Lung (tissue), 12 donors: ENCODE data around the gene IFNLR1. TPM values are rescaled to one million over a fixed set of nuclear protein-coding genes. Genes with fewer than 3 reads are reported as not detected.

Experiments
- ATAC-seq: fragments of 200-7000 bp; cut with Tn5 transposase; one replicate; pipeline ENCODE4 v1.9.1; 2020; ENCODE audit warnings: moderate number of reproducible peaks; ENCODE audit not compliant: insufficient read depth, low FRiP score
- DNase-seq, 3 donors: peaks; one replicate each; pipeline ENCODE4 v3.0.0-alpha.2; 2013 to 2017
- H3K27ac ChIP-seq, 2 donors: one replicate each; pipeline ENCODE4 v1.5.1; 2013; ENCODE audit warnings: mild to moderate bottlenecking in 2 of 2, moderate library complexity in 2 of 2, control low read depth in 1 of 2, inconsistent platforms in 1 of 2, low read depth in 1 of 2, low read length in 1 of 2
- H3K27me3 ChIP-seq, 3 donors: one replicate each; pipeline ENCODE4 v1.5.1; 2013; ENCODE audit warnings: low read length in 2 of 3; ENCODE audit not compliant: control insufficient read depth in 3 of 3, insufficient read depth in 3 of 3
- H3K36me3 ChIP-seq, 4 donors: one replicate each; pipeline ENCODE4 v1.5.1; 2013; ENCODE audit warnings: low read length in 4 of 4, mild to moderate bottlenecking in 1 of 4, moderate library complexity in 1 of 4; ENCODE audit not compliant: control insufficient read depth in 4 of 4, insufficient read depth in 4 of 4
- H3K4me1 ChIP-seq, 5 donors: one replicate each; pipeline ENCODE4 v1.5.1; 2013; ENCODE audit warnings: low read length in 5 of 5, mild to moderate bottlenecking in 2 of 5, moderate library complexity in 1 of 5; ENCODE audit not compliant: control insufficient read depth in 5 of 5, insufficient read depth in 5 of 5
- H3K4me3 ChIP-seq: one replicate; pipeline ENCODE4 v1.5.1; 2013; ENCODE audit warnings: mild to moderate bottlenecking, control low read depth, moderate library complexity
- H3K9ac ChIP-seq, 2 donors: one replicate each; pipeline ENCODE4 v1.5.1; 2013; ENCODE audit warnings: low read length in 2 of 2, control low read depth in 1 of 2; ENCODE audit not compliant: insufficient read depth in 1 of 2
- H3K9me3 ChIP-seq, 4 donors: one replicate each; pipeline ENCODE4 v1.5.1; 2013; ENCODE audit warnings: low read length in 3 of 4, mild to moderate bottlenecking in 1 of 4, moderate library complexity in 1 of 4; ENCODE audit not compliant: control insufficient read depth in 4 of 4, insufficient read depth in 3 of 4
- CTCF ChIP-seq: IDR thresholded peaks from 2 replicates; pipeline ENCODE4 v1.5.1; 2012; ENCODE audit warnings: mild to moderate bottlenecking; ENCODE audit errors: control extremely low read depth, extremely low read depth
- whole genome bisulfite sequencing, 2 donors: extraction: QIAGEN DNeasy Blood & Tissue Kit; methylation state at CpG; one replicate each; pipeline ENCODE4 v1.1.7; 2013; 5-methylcytosine and 5-hydroxymethylcytosine counted together
- polyA plus RNA-seq, 2 donors: library from polyadenylated mRNA; stranded (reverse); fragments of 200-250 nt; gene quantifications; one replicate each; pipeline ENCODE4 v1.2.1, GENCODE V29; 2013
- total RNA-seq, 2 donors: library from RNA; depleted of rRNA in 1 of 2; stranded (reverse); fragments of >200 nt in 1 of 2; gene quantifications; one replicate each; pipeline ENCODE4 v1.2.1, GENCODE V29; 2014 to 2021
- donor health status: control.
- donor health status: control.
- donor health status: Bipolar disorder and iron deficiency.
- donor health status: healthy.
- donor health status: DM: yes; HTN: yes; CAD: no.

IFNLR1 gene
- total and polyA plus RNA-seq, 4 donors, result 1.2 to 9.0 (median 2.7) TPM

- no peak for DNase-seq
- no peak for ATAC-seq
- Histone ChIP-seq H3K4me1 (peaks cover 0 to 7% (median 0%) of the 10 kb centered on the region in 5 donors), H3K4me3 (no peak overlapping the region), H3K27me3 (peaks cover 0 to 3% (median 0%) of the 10 kb centered on the region in 3 donors), H3K27ac (peak overlapping the region in 1 of 2 donors; percentile 62), H3K9ac (no peak overlapping the region), H3K9me3 (no peaks in the 10 kb centered on the region), H3K36me3 (no peaks in the 10 kb centered on the region)
- 88 to 89% methylated on average over 18 of the region's 18 CpGs for WGBS, 2 donors
- no peak for TF ChIP-seq CTCF
These were observed 79.5 kb downstream of the IFNLR1 start for GRCh38 chr1:24107462-24108138.

- TF ChIP-seq CTCF, result no peak
- no peak for ATAC-seq
- Histone ChIP-seq H3K36me3 (no peaks in the 10 kb centered on the region), H3K4me1 (no peaks in the 10 kb centered on the region), H3K27ac (no peak overlapping the region), H3K9me3 (no peaks in the 10 kb centered on the region), H3K4me3 (no peak overlapping the region), H3K27me3 (no peaks in the 10 kb centered on the region), H3K9ac (no peak overlapping the region)
- 89 to 93% methylated on average over 19 of the region's 19 CpGs for WGBS, 2 donors
- DNase-seq, result no peak
These were observed 81.5 kb downstream of the IFNLR1 start for GRCh38 chr1:24105368-24106160.

GRCh38 chr1:24104854-24105253, 82.2 kb downstream of the IFNLR1 start:
- H3K4me3 ChIP-seq, result no peak overlapping the region
- H3K4me1 ChIP-seq, result no peaks in the 10 kb centered on the region
- 94 to 97% methylated on average over 7 of the region's 7 CpGs for WGBS, 2 donors
- no peaks in the 10 kb centered on the region for H3K9me3 ChIP-seq
- H3K27me3 ChIP-seq, result no peaks in the 10 kb centered on the region
- no peak overlapping the region for H3K9ac ChIP-seq
- no peaks in the 10 kb centered on the region for H3K36me3 ChIP-seq
- DNase-seq, result no peak
- ATAC-seq, result no peak
- H3K27ac ChIP-seq, result no peak overlapping the region
- TF ChIP-seq CTCF, result no peak

Other genes with a start within 250 kb of the IFNLR1 start
- gene PNRC2, start 227.5 kb downstream of the IFNLR1 start, total RNA-seq, result 100 to 1,000 TPM in 1 of 2 donors, 10 to 100 TPM in 1; 86.2 to 159 TPM
- gene PNRC2, start 227.5 kb downstream of the IFNLR1 start, polyA plus RNA-seq, result 10 to 100 TPM; 70.7 to 93.6 TPM
- 100 to 1,000 TPM in 1 of 2 donors, 10 to 100 TPM in 1; 82.6 to 251 TPM for gene SRSF10, start 207.0 kb downstream of the IFNLR1 start, total RNA-seq
- 10 to 100 TPM; 55.1 to 74.2 TPM for gene SRSF10, start 207.0 kb downstream of the IFNLR1 start, polyA plus RNA-seq
- under 1 TPM; 0.11 to 0.55 TPM for gene MYOM3, start 75.2 kb downstream of the IFNLR1 start, total RNA-seq
- gene MYOM3, start 75.2 kb downstream of the IFNLR1 start, polyA plus RNA-seq, result under 1 TPM; 0.09 to 0.10 TPM
- gene IL22RA1, start 44.1 kb downstream of the IFNLR1 start, total RNA-seq, result 1 to 10 TPM in 1 of 2 donors, under 1 TPM in 1; 0.17 to 1.0 TPM
- under 1 TPM; 0.09 to 0.30 TPM for gene IL22RA1, start 44.1 kb downstream of the IFNLR1 start, polyA plus RNA-seq
- under 1 TPM; 0.40 to 0.95 TPM for gene GRHL3, start 132.1 kb upstream of the IFNLR1 start, total RNA-seq
- gene GRHL3, start 132.1 kb upstream of the IFNLR1 start, polyA plus RNA-seq, result under 1 TPM; 0.23 to 0.30 TPM
- 10 to 100 TPM in 1 of 2 donors, 1 to 10 TPM in 1; 10.0 to 13.5 TPM for gene STPG1, start 226.5 kb upstream of the IFNLR1 start, total RNA-seq
- 1 to 10 TPM; 6.7 to 9.5 TPM for gene STPG1, start 226.5 kb upstream of the IFNLR1 start, polyA plus RNA-seq
- gene NIPAL3, start 228.5 kb upstream of the IFNLR1 start, total RNA-seq, result 10 to 100 TPM; 25.7 to 31.8 TPM
- gene NIPAL3, start 228.5 kb upstream of the IFNLR1 start, polyA plus RNA-seq, result 10 to 100 TPM; 11.9 to 14.0 TPM